HepG2 (cell line): Measurements from ENCODE around the gene CBFA2T2. TPM values are rescaled to one million over a fixed set of nuclear protein-coding genes. Genes with fewer than 3 reads are reported as not detected.

Experiments
- ATF3 ChIP-seq: sonication (generic); formaldehyde crosslinking; IDR thresholded peaks from 2 replicates; pipeline ENCODE4 v1.4.0; 2020; ENCODE audit warnings: missing genetic modification reagents
- CAMTA2 ChIP-seq: sonication (generic); formaldehyde crosslinking; IDR thresholded peaks from 2 replicates; pipeline ENCODE4 v1.4.0; 2020; ENCODE audit warnings: mild to moderate bottlenecking, missing genetic modification reagents, borderline replicate concordance
- DDIT3 ChIP-seq: sonication (generic); formaldehyde crosslinking; IDR thresholded peaks from 2 replicates; pipeline ENCODE4 v1.4.0; 2020; ENCODE audit warnings: mild to moderate bottlenecking, missing genetic modification reagents
- KDM1A ChIP-seq: IDR thresholded peaks from 2 replicates; pipeline ENCODE4 v1.6.1; 2016; ENCODE audit warnings: missing compliant biosample characterization
- KDM3A ChIP-seq: IDR thresholded peaks from 2 replicates; pipeline ENCODE4 v1.6.1; 2018; ENCODE audit warnings: low read depth, missing compliant biosample characterization
- MBD4 ChIP-seq: IDR thresholded peaks from 2 replicates; pipeline ENCODE4 v1.6.1; 2012; ENCODE audit warnings: low read length, inconsistent platforms, borderline replicate concordance
- MXI1 ChIP-seq: IDR thresholded peaks from 3 replicates; pipeline ENCODE4 v1.6.1; 2012; ENCODE audit warnings: low read depth, low read length, inconsistent platforms, borderline replicate concordance
- SMYD3 ChIP-seq: sonication (generic); formaldehyde crosslinking; IDR thresholded peaks from 2 replicates; pipeline ENCODE4 v1.8.1; 2023; ENCODE audit warnings: mild to moderate bottlenecking, missing genetic modification reagents
- TAF1 ChIP-seq: sonication (generic); formaldehyde crosslinking; IDR thresholded peaks from 2 replicates; pipeline ENCODE4 v1.4.0; 2020; ENCODE audit warnings: missing genetic modification reagents
- TFDP2 ChIP-seq: sonication (generic); formaldehyde crosslinking; IDR thresholded peaks from 2 replicates; pipeline ENCODE4 v1.4.0; 2020; ENCODE audit warnings: missing genetic modification reagents
- ZBTB42 ChIP-seq: sonication (generic); formaldehyde crosslinking; IDR thresholded peaks from 2 replicates; pipeline ENCODE4 v1.5.0; 2020; ENCODE audit warnings: mild to moderate bottlenecking, missing genetic modification reagents
- ZNF562 ChIP-seq: sonication (generic); formaldehyde crosslinking; IDR thresholded peaks from 2 replicates; pipeline ENCODE4 v1.8.0; 2022; ENCODE audit warnings: missing genetic modification reagents, borderline replicate concordance
- ZNF891 ChIP-seq: sonication (generic); formaldehyde crosslinking; IDR thresholded peaks from 2 replicates; pipeline ENCODE4 v1.5.0; 2020; ENCODE audit warnings: mild to moderate bottlenecking, missing genetic modification reagents
- ZSCAN31 ChIP-seq: sonication (generic); formaldehyde crosslinking; IDR thresholded peaks from 2 replicates; pipeline ENCODE4 v1.5.0; 2020; ENCODE audit warnings: low read depth, mild to moderate bottlenecking, missing genetic modification reagents
- polyA plus RNA-seq, 8 experiments: library from polyadenylated mRNA; depleted of rRNA in 3 of 8; stranded (reverse) in 7 of 8; unstranded in 1 of 8; fragments of >200 nt; fragmentation: Illumina TruSeq in 4 of 8; extraction: Trizol in 4 of 8; gene quantifications; 2 replicates each; pipeline versions ENCODE4 v1.2.1 to v1.2.3, GENCODE V29; 2011 to 2016; ENCODE audit warnings: low read depth in 4 of 8, missing spikeins in 1 of 8, mixed read lengths in 1 of 8; ENCODE audit not compliant: insufficient read depth in 1 of 8
- total RNA-seq, 5 experiments: library from RNA; depleted of rRNA; stranded (reverse); fragments of >200 nt; fragmentation: Illumina TruSeq; extraction: Trizol; gene quantifications; 2 replicates each; pipeline ENCODE4 v1.2.3, GENCODE V29; 2016; ENCODE audit warnings: low read depth in 1 of 5
- TF ChIP-seq, protein P1 (sequence below): sonication (generic); formaldehyde crosslinking; IDR thresholded peaks from 2 replicates; pipeline ENCODE4 v1.5.1; 2020; ENCODE audit warnings: missing genetic modification reagents, mild to moderate bottlenecking, borderline replicate concordance
- TF ChIP-seq, protein P2 (sequence below): IDR thresholded peaks from 2 replicates; pipeline ENCODE4 v1.6.1; 2016; ENCODE audit warnings: control low read depth
- TF ChIP-seq, protein P3 (sequence below): sonication (generic); formaldehyde crosslinking; conservative IDR thresholded peaks from 2 replicates; pipeline ENCODE4 v1.8.1; 2023; ENCODE audit warnings: missing genetic modification reagents
- TF ChIP-seq, protein P4 (sequence below): sonication (generic); formaldehyde crosslinking; IDR thresholded peaks from 2 replicates; pipeline ENCODE4 v1.8.1; 2023; ENCODE audit warnings: mild to moderate bottlenecking, missing genetic modification reagents
- TF ChIP-seq, protein P5 (sequence below): sonication (generic); formaldehyde crosslinking; IDR thresholded peaks from 2 replicates; pipeline ENCODE4 v1.4.0; 2020; ENCODE audit warnings: missing genetic modification reagents, borderline replicate concordance

Gene CBFA2T2
- total and polyA plus RNA-seq, 2 of the 13 experiments (the other 11 are each of a cell fraction or from before 2014, with no cell fraction given) = 6.3 to 21.2 TPM

- TF ChIP-seq KDM3A (CRISPR knock-in tag) (no peak; the same call in 1 of the 2 replicates), ATF3 (no peak), CAMTA2 (CRISPR knock-in tag) (peak; percentile 71), MBD4 (no peak), ZBTB42 (CRISPR knock-in tag) (0 out of 2 replicates have a peak, but pooled peaks have one; percentile 39), TAF1 (CRISPR knock-in tag) (peak; percentile 20), DDIT3 (no peak), ZSCAN31 (no peak), SMYD3 (CRISPR knock-in tag) (no peak), MXI1 (no peak), ZNF562 (CRISPR knock-in tag) (no peak; the same call in 1 of the 2 replicates), TFDP2 (peak; percentile 50; the same call in 1 of the 2 replicates), KDM1A (peak; percentile 71), ZNF891 (CRISPR knock-in tag) (peak; percentile 70; the same call in 1 of the 2 replicates)
- TF ChIP-seq, protein P1, sequence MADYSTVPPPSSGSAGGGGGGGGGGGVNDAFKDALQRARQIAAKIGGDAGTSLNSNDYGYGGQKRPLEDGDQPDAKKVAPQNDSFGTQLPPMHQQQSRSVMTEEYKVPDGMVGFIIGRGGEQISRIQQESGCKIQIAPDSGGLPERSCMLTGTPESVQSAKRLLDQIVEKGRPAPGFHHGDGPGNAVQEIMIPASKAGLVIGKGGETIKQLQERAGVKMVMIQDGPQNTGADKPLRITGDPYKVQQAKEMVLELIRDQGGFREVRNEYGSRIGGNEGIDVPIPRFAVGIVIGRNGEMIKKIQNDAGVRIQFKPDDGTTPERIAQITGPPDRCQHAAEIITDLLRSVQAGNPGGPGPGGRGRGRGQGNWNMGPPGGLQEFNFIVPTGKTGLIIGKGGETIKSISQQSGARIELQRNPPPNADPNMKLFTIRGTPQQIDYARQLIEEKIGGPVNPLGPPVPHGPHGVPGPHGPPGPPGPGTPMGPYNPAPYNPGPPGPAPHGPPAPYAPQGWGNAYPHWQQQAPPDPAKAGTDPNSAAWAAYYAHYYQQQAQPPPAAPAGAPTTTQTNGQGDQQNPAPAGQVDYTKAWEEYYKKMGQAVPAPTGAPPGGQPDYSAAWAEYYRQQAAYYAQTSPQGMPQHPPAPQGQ = no peak
- TF ChIP-seq, protein P2, sequence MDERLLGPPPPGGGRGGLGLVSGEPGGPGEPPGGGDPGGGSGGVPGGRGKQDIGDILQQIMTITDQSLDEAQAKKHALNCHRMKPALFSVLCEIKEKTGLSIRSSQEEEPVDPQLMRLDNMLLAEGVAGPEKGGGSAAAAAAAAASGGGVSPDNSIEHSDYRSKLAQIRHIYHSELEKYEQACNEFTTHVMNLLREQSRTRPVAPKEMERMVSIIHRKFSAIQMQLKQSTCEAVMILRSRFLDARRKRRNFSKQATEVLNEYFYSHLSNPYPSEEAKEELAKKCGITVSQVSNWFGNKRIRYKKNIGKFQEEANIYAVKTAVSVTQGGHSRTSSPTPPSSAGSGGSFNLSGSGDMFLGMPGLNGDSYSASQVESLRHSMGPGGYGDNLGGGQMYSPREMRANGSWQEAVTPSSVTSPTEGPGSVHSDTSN (CRISPR knock-in tag) = no peak
- TF ChIP-seq, protein P3, sequence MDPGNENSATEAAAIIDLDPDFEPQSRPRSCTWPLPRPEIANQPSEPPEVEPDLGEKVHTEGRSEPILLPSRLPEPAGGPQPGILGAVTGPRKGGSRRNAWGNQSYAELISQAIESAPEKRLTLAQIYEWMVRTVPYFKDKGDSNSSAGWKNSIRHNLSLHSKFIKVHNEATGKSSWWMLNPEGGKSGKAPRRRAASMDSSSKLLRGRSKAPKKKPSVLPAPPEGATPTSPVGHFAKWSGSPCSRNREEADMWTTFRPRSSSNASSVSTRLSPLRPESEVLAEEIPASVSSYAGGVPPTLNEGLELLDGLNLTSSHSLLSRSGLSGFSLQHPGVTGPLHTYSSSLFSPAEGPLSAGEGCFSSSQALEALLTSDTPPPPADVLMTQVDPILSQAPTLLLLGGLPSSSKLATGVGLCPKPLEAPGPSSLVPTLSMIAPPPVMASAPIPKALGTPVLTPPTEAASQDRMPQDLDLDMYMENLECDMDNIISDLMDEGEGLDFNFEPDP (CRISPR knock-in tag) = 0 out of 2 replicates have a peak, but pooled peaks have one; percentile 97
- TF ChIP-seq, protein P4, sequence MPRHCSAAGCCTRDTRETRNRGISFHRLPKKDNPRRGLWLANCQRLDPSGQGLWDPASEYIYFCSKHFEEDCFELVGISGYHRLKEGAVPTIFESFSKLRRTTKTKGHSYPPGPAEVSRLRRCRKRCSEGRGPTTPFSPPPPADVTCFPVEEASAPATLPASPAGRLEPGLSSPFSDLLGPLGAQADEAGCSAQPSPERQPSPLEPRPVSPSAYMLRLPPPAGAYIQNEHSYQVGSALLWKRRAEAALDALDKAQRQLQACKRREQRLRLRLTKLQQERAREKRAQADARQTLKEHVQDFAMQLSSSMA (CRISPR knock-in tag) = peak; percentile 84; the same call in 1 of the 2 replicates
- TF ChIP-seq, protein P5, sequence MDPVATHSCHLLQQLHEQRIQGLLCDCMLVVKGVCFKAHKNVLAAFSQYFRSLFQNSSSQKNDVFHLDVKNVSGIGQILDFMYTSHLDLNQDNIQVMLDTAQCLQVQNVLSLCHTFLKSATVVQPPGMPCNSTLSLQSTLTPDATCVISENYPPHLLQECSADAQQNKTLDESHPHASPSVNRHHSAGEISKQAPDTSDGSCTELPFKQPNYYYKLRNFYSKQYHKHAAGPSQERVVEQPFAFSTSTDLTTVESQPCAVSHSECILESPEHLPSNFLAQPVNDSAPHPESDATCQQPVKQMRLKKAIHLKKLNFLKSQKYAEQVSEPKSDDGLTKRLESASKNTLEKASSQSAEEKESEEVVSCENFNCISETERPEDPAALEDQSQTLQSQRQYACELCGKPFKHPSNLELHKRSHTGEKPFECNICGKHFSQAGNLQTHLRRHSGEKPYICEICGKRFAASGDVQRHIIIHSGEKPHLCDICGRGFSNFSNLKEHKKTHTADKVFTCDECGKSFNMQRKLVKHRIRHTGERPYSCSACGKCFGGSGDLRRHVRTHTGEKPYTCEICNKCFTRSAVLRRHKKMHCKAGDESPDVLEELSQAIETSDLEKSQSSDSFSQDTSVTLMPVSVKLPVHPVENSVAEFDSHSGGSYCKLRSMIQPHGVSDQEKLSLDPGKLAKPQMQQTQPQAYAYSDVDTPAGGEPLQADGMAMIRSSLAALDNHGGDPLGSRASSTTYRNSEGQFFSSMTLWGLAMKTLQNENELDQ = no peak
Measured at GRCh38 chr20:33685328-33686099, 195.6 kb downstream of the CBFA2T2 start (continued).
